Left ventricle myocardium superior (tissue), 1 donor: ENCODE results near the gene CADM2. TPM values are rescaled to one million over a fixed set of nuclear protein-coding genes. Genes with fewer than 3 reads are reported as not detected.

Experiments used
- ATAC-seq: fragments of 200-7000 bp; cut with Tn5 transposase; one replicate; pipeline ENCODE4 v1.9.1; 2020; ENCODE audit warnings: mild to moderate bottlenecking, moderate library complexity
- DNase-seq: peaks from one replicate; pipeline ENCODE4 v3.0.0-alpha.2; 2020
- intact Hi-C: fragments of 100-400 bp; cut with micrococcal nuclease; formaldehyde crosslinking; loops from one replicate; pipeline ENCODE4 v1.11.0; 2022
- total RNA-seq: library from RNA; stranded (reverse); fragmentation: NEBNext Ultra II Directional; extraction: Animal tissue kit (Norgen Biotek cat#: 25700); gene quantifications from one replicate; pipeline ENCODE4 v1.2.1, GENCODE V29; 2021
- donor health status: DM: no; HTN: yes; CAD: no; lungs with severe emphysema.

Gene CADM2
- total RNA-seq, 1 donor from 2014 or later = 2.5 TPM

DNA sequence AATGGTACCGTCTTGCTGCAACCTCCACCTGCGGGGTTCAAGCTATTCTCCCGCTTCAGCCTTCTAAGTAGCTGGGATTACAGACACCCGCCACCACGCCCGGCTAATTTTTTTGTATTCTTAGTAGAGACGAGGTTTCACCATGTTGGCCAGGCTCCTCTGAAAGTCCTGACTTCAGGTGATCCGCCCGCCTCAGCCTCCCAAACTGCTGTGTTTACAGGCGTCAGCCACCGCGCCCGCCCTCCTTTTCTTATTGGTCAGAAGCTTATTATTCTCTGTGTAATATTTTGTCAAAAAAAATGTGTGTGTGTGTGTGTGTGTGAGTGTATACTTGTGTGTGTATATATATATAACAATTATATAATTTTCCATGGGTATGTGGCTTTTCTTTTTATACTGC is 425.6 kb downstream of the CADM2 start:
- DNase-seq (no peak), ATAC-seq (no peak)
- intact Hi-C loops = no loop called here

DNA sequence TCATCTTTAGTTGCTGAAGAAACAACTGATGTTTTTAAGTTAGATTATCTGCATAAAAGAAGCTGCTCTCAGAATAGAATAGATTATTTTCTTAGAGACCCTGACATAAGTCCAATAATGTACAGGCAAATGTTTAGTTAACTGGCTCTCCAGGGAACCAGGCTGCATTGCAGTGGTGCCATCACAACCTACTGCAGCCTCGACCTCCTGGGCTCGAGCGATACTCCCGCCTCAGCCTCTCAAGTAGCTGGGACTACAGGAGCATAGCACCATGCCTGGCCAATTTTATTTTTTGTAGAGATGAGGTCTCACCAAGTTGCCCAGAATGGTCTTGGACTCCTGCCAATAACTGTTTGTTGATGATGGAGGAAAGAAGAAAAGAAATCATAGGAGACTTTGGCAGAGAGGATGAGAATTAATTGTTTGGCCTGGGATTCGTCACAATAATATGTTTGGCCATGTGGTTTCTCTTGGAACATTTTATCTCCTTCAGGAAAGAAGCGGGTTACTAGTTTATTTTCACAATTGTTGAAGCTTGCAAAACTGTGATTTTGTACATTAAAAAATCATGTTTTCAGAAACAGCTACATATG is 429.2 kb downstream of the CADM2 start:
- ATAC-seq = no peak
- no peak for DNase-seq
- intact Hi-C loops = no loop called here

DNA sequence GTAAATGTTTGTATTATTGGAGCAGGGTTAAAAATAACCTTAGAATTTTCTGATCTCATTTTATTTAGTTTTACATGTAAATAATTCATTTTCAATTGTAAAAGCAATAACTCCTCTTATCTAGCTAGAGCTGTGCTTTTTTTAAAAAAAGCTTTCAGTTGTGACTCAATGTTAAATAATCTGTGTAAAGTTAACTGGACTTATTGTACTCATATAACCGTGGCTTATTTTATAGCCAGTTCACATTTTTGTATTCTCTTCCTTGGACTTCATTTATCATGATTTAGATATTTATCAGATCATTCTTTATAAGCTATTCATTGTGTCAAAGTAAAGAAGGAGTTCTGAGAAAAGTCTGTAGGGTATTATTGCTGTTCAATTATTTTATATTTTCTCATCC is 435.6 kb downstream of the CADM2 start:
- intact Hi-C loops = no loop called here
- DNase-seq = no peak
- no peak for ATAC-seq

DNA sequence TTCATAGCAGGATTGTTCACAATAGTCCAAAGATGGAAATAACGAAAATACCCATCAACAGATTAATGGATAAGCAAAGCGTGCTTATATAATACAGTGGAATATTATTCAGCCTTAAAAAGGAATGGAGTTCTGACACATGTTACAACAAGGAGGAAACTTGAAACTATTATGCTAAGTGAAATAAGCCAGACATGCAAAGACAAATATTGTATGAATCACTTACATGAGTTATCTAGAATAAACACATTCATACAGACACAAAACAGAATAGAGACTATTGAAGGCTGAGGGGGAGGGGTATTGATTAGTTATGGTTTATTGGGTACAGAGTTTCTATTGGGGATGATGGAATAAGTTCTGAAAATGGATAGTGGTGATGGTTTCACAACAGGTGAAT is 438.6 kb downstream of the CADM2 start:
- no peak for ATAC-seq

DNA sequence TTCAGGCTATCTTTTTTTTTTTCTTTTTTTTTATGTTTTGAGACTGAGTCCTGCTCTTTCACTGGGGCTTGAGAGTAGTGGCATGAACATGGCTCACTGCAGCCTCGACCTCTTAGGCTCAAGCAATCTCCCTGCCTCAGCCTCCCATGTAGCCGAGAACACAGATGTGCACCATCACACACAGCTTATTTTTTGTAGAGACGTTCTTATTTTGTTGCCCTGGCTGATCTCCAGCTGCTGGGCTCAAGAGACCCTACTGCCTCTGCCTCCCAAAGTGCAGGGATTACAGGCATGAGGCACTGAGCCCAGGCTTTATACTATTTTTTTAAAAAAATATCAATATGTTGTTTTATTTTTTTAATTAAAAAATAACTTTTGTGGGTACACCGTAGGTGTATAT is 467.3 kb downstream of the CADM2 start:
- no peak for ATAC-seq
- intact Hi-C loops = no loop called here
- no peak for DNase-seq

More for the DNA sequence above, 438.6 kb downstream of the CADM2 start:
- DNase-seq = no peak
- intact Hi-C loops = no loop called here

DNA sequence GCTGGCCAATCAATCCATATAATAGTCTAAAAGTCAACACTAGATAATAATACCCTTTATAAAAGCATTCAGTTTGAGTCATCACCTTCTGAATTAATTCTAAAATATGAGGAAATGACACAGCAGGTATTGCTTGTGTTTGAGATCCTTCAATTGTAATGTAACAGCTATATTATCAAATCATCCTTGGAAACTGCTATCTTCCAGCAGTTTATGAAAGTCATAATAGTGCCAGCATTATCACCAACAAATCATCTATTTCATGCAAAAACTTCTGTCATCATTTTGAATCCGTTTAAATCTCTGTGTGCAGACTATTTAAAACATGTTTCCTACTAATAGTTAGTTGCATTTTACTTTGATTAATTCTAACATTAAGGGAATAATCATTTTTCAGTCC is 468.7 kb downstream of the CADM2 start:
- intact Hi-C loops = no loop called here
- DNase-seq (no peak), ATAC-seq (no peak)

DNA sequence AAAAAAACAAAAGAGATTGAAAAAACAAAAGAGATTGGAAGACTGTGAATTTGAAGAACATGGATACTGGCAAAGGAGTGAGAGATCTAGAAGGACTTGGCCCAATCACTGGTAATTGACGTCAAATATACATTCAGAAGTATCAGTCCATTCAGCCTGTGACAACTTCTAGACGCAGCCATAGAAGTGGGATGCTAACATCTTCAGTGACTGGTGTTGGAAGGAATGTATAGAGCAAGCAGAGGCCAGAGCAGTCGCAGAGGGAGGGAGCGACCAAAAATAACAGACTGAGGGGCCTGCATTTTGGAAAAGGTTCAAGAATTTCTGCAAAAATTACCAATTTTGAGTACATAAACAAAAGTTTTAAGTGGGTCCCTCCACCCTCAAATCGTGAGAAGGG is 473.3 kb downstream of the CADM2 start:
- intact Hi-C loops = no loop called here
- no peak for DNase-seq
- no peak for ATAC-seq

DNA sequence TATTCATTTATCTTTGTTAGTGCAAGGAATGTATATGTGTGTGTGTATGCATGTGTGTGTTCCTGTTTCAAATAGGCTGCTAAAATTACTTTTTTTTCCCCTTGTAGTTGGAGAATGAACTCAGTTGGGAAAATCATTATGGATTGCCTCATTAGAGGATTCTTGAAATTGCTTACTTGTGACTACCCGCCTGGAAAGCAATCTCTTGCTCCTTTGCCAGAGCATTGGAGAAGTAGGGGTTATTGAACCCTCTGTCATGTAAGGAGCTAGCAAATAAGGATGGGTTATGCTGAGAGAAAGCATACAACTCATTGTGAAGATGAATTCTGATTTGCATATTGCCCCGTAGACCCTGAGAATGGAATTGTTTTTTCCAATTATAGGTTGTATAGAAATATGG is 474.5 kb downstream of the CADM2 start:
- ATAC-seq = no peak

DNA sequence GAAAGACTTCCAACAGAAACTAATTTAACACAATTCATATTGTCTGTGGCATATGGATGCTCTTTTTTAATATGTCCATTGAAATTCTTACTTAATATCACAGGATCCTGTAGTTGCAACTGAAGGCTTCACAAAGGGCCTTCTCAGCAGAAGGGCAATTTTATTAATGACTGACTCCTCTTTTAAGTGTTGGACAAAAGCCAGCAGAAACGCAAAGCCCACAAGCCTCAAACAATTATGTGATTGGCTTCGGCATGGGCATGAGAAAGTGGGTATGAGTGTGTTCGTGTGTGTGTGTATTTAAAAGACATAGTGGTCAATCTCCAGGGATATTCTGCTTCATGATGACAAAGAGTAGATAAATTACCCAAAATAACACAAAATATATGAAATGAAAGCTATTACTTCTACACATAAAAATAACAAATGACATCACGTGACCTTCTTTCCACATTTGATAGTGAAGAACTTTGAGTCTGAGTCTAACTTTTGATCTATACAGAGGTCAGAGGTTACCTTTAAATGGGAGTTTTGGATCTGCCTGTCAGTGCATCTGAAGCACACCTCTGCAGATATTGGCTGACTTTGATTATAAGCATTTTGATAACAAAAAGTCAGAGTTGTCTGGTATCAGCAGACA is 496.9 kb downstream of the CADM2 start:
- DNase-seq (no peak), ATAC-seq (no peak)
- intact Hi-C loops = no loop called here

More for the DNA sequence above, 474.5 kb downstream of the CADM2 start:
- DNase-seq = no peak
- intact Hi-C loops = no loop called here

DNA sequence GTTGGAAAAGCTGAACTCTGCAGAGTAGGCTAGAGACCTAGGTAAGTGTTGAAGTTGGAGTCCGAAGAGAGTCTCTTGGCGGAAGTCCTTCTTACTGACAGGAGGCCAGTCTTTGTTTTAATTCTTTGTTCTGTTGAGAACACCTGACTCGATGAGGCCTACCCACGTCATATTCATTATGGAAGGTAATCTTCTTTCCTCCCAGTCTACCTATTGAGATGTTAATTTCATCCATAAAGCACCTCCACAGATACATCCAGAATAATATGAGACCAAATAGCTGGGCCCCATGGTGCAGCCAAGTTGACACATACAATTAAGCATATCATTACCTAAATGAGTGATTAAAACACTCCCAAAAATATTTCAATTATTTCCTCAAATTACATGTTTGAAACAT is 515.5 kb downstream of the CADM2 start:
- ATAC-seq = no peak
- intact Hi-C loops = no loop called here

DNA sequence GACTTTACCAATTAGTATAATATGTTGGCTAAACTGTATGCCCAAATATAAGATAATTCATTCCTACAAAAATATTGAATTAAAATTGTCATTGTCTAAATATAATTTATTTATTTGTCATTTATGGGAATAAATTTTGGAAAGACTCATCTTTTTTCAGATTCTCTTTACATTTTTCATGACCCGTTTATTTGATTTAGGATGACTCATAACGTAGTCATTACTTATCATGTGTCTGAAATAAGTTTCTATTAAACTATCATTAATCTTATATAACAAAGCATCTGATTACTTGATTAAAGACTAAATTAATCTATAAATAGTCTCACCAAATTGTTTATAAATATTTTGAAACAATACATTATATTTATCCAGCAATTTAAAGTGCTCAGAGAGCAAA is 516.6 kb downstream of the CADM2 start:
- DNase-seq (no peak), ATAC-seq (no peak)
- intact Hi-C loops = no loop called here

More for the DNA sequence above, 515.5 kb downstream of the CADM2 start:
- DNase-seq = no peak

DNA sequence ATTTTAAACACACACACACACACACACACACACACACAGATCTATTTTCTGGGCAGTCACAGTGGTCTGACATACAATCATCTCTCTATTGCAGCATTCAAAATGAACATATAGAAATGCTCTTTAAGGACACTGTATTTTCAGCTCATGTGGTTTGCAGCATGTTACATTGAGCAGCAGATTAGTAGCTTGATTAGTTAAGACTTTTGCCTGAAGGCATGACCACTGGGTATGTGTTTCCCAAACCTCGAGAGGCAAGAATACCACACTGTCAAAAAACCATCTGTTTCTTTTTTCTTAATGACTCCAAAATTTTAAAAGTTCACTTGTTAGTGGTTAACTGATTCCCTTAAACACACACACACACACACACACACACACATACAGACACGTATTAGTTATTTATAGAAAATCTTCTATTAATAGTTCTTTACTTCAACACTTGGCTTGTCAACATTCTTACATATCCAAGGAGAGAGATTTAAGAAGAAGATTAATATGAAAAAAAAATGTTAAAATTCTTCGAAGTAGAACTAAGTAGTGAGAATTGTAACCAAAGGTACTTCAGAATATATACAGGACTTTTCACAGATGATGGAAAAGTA is 518.2 kb downstream of the CADM2 start:
- DNase-seq (no peak), ATAC-seq (no peak)
- intact Hi-C loops = no loop called here

DNA sequence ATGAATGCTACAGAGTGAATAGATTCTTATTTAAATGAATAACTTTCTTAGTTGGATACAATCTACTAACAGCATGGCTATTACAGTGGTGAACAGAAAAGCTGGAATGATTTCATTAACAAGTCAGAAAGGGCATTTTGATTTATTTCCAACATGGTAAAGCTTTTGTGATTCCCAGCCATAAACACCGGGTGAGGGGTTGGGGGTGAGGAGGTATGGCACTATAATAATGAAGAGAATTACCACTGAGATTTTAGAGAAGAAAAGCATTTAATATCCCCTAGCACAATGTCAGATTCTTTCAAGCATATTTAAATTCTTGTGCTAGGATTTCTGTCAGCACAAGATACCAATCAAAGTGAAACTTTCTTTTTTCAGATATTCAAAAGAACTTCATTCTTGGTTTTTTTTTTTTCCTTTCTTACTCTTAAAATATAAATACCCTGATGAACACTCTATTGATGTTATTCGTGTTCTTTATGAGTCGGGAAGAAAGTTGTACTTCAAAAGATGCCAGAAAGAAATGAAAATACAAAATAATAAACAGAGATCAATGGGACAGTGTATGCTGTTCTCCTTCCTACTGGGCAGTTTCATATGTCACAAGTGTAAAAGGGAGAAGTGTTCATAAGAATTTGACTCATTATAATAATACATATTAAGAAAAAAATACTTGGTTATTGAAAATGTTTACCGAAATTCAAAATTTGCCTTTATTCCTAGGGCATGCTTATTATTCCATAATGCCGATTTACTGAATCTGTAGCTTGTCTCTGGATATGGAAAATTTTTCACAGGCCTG is 522.8 kb downstream of the CADM2 start:
- DNase-seq (no peak), ATAC-seq (no peak)
- intact Hi-C loops = no loop called here

DNA sequence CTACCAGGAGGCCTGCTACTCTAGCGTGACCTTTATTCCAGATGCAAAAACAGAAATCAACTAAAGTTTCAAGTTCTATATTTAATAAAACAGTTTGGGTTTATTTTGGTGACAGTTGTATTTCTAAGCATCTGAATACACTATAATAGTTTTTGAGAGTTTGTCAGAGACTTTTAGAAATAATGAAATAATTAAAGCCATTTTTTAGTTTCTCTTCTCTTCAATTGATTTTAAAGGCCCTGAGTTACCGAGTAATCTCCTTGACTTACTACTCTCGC is 523.4 kb downstream of the CADM2 start:
- no peak for ATAC-seq
- intact Hi-C loops = no loop called here
- DNase-seq = no peak

DNA sequence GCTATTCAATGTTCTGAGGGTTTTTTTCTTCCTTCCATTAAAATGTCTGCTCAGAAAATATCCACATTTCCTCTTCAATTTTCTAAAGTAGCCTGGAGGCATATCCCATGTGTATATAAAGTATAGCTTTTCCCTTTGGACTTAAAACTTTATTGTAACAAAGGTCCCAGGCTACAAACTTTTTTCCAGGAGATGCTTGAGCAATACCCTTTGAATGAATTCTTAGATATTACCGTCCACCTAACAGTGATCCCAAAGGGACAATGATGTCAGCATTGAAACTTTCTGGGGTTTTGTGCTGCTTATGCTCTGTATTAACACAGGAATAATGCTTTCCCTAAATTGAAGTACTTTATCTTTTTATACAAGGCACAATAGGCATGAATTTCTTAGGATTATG is 525.2 kb downstream of the CADM2 start:
- no peak for DNase-seq
- no peak for ATAC-seq
- intact Hi-C loops = no loop called here

DNA sequence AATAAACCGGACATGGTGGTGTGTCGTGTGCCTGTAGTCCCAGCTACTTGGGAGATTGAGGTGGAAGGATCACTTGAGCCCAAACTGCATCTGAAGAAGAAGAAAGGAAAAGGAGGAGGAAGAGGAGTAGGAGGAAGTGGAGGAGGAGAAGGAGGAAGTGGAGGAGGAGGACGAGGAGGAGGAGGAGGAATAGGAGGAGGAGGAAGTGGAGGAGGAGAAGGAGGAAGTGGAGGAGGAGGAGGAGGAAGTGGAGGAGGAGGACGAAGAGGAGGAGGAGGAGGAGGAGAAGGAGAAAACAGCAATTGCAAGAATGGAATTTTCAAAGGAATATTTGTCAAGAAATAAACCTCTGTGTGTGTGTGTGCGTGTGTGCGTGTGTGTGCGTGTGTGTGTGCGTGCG is 528.6 kb downstream of the CADM2 start:
- DNase-seq (no peak), ATAC-seq (no peak)
- intact Hi-C loops = no loop called here

DNA sequence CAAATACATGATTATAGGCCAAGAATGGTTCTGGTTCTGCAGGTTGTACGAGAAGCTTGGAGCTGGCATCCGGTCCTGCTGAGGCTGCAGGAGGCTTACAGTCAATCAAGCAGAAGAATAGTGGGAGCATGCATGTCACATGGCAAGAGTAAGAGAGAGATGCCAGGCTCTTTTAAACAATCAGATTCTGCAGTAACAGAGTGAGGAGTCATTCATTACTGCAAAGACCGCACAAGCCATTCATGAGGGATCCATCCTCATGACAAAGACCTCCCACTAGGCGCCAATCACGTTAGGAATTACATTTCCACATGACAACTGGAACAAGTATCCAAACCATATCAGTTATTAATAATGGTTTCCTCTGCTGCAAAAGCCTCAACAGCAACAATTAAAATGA is 536.8 kb downstream of the CADM2 start:
- DNase-seq (no peak), ATAC-seq (no peak)
- intact Hi-C loops = no loop called here

DNA sequence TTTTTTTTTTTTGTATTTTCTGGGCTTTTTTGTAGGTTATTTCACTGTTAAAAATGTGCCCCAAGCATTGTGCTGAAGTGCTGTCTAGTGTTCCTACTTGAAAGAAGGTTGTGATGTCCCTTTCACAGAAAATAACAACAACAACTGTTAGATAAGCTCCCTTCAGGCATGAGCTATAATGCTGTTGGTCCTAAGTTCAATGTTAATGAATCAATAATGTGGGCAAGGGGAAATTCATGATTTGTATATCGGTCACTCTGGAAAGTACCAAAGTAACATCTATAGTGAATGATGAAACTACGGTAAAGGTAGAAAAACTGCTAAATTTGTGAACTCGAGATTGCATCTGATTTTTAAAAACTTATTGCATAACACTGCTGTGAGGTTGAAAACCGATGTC is 539.4 kb downstream of the CADM2 start:
- intact Hi-C loops = no loop called here
- DNase-seq = no peak
- no peak for ATAC-seq

DNA sequence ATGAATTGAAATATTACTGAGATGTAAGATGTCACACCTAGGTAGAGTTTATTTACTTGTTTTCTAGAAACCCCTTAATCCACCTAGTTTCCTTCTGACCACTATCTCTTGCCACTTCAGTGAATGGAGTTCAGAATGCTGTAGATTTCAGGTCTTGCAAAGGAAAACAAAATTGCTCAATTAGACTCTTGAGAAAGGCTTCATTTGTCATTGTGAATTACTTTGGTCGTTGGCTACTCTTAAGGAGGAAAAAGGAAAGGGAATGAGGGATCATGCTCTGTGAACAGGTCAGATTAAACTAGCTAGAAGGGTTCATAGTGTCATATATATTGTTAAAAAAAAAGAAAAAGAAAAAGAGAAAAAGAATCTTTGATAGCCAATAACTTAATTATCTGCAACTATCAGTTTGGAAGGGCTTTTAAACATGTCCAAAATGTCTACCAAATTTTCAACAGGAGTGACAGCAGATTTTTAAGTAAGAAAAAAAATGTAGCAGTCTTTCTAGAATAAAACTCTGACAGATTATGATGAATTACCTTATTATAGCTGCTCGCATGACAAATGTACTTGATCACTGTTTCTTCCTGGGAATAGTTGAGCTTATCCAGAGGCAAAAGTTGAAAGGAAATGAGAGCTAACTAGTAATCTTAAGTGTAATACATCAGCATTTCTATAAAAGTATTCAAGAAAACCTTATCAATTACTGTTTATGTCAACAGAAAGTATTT is 543.5 kb downstream of the CADM2 start:
- no peak for DNase-seq
- intact Hi-C loops = no loop called here
- no peak for ATAC-seq
